NCI-H1105 (cell line): ENCODE data around the gene THADA.
"Not testable (repeated sequence)": the region's sequence is repeated elsewhere in the genome, so short reads cannot be mapped to it uniquely, and the experiment has no call there.

Source experiments
- DNase-seq: peaks from one replicate; lab custom pipeline; 2025; lab: John Stamatoyannopoulos, UW

Gene THADA

DNA sequence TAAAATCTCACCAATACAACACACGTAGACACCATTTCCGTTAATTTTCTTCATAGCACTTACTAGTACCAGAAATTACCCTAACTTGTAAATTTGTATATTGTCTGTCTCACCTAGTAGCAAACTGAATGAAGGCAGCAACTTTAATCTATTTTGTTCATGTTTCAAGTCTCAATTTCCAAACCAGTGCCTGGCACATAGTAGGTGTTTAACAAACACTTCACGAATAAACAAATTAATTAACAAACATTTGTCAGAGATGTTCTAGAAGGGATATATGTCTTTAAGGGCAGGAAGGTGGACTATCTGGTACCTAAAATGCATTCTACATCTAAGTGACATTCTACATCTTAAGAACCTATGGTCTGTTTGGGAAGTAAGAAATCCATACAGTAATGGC is 963 bp downstream of the THADA start:
- DNase-seq = no peak

DNA sequence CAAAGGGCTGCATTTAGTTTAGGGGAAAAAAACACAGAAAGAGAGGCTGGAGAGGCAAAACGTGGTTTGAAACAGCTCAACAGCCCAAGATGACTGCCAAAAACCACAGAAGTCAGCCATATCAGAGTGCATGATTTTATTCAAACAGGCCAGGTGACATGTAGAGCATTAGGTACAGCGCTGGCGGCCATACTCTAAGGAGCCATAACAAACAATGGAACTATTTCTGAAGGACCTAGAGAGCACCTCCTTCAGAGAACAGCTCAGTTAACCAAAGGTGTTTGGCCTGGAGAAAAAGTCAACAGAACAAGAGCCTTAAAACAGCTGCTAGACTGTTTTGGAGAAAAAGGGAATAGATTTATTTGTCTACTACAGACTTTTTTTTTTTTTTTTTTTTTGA is 2.6 kb downstream of the THADA start:
- no peak for DNase-seq

DNA sequence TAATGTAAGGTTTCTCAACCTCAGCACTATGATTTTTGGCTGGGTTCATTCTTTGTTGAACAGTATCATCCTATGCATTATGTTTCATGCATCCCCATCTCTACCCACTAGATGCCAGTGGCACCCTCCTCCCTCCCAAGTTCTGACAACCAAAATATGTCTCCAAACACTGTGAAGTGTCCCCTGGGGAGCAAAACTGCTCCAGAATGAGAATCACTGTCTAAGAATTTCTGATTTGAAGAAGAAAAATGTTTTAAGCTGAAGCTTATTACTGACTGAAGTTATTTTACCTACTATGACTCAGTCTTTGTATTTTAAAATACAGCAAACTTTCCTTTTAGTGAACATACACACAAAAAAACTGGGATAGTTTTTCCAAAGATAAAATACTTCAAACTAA is 3.4 kb downstream of the THADA start:
- no peak for DNase-seq

DNA sequence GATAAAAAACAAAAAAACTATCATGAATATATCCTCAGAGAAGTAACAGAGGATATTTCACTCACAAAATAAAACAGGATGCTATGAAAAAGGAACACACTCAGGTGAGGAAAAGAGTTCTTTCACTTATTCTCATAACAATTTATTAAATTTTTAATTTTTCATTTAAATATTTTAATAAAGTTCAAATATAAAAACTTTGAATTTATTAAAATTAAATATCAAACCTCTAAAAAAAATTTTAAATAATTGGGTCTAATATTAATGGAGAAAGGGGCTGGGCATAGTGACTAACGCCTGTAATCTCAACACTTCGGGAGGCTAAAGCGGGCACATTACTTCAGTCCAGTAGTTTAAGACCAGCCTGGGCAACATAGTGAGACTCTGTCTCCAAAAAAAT is 10.1 kb downstream of the THADA start:
- DNase-seq = no peak

DNA sequence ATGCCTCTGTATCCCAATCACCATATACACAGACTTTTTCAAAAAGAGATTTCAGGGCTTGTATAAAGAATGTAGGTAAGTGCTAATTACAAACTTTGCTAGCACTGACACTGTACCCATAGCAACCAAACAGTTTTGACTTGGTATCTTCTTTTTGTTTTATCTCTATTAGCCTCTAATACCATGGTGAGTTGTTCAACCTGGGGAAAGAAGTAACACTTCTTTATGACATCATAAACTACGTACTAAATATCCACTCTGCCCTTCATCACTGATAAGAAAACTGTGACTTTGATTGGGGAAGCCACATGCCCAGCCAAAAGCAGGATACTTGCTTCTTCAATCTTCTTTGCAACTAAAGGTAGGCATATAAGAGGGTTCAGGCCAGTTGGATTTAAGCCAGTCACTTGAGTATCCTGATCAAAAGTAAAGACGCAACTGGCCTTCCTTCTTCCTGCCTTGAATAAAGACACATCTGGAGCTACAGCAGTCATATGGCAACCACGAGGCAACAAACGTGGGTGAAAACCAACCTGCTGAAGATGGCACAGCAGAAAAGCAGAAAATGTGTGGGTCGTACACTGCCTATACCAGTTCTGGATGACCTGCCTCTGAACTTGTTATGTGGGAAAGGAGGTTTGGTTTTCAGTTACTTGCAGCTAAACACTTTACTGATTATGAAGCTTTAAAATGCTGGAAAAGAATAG is 16.4 kb downstream of the THADA start:
- DNase-seq = no peak

DNA sequence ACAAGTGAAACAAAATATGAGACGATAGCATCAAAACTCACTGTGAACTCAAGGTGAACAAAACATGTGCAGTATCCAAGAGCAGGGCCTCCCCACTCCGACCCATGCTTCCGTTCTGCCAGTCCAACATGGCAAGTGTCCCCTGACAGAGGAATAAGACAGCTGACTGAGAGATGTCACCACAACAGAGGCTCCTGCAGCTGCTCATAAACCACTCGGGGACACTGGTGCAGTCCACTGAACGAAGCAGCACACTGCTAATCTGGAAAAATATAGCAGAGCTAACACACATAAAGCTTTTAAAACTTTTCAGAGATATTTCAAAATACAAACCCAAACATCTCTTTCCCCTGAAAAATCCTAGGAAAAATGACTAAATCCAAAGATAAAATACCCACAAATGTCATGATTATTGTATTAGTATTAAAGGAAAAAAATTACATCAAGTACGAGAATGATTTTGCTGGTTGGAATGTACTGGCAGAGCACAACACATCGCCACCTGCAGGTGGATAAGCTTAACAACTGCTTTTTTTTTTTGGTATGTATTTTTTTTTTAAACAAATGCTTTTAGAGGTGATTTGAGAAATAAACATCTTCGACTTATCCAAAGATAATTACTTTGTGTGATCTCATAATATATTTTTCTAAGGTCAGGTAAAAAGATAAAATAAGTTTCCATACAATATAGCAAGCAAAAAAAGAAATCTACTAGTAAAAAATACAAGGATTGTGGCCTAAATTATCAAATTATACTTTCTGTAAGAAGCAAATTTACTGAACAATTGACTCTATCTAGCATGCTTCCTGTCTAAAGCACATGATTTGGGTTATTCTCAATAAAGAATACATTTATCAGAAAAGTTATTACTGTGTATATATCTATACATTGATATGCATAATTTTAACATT is 18.6 kb downstream of the THADA start:
- DNase-seq = peak; percentile 18

DNA sequence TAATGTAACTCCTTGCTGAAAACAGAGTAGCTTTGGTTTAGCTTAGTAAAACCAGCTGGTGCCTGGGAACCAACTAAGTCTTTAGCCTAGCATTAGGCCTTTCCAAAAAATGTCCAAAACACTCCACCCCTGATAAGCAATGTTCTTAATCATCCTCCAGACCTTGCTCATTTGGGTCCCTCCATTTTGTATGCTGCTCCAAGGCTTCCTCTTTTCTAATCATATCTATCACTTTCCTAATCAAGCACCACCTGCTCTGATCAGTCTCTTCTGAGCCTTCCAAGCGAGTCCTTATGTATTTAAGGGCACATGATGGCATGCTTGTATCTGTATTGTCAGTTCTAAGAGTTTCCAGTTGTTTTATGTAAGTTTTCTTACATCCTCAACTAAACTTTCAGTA is 23.6 kb downstream of the THADA start:
- no peak for DNase-seq

DNA sequence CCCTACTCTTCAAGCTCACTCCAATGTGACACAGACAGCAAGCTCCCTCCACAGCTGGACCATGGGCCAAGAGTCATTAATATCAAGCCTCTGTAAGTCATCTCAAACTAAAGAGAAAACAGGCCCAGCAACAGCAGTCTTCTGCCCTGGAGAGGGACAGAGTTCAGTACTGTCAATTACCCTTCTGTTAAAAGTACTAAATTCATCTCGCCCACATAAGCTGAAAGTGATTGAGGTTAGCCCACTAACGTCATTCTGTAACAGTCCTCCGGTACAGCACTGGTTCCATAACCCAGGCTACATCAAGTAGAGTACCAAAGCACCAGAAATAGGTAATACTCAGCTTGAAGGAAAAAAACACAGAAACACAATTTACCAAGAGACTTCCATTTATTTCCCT is 25.9 kb downstream of the THADA start:
- DNase-seq = no peak

DNA sequence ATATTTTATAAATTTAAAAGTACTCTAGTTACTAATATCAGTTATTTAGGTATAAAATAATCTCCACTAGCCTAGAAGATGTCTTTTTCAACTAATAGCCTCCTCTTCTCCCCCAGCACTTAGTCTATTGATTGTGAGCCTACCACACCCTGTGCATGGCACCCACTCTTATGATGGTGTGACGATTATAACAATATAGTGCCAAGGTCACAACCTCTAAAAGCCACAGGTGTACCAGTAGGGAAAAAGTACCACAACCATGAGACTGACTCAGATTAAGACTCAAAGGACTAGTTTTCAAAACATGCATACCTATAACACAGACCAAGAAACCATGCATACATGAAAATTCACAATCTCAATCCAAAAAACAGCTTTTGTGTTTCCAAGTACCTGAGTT is 27.6 kb downstream of the THADA start:
- DNase-seq = no peak

DNA sequence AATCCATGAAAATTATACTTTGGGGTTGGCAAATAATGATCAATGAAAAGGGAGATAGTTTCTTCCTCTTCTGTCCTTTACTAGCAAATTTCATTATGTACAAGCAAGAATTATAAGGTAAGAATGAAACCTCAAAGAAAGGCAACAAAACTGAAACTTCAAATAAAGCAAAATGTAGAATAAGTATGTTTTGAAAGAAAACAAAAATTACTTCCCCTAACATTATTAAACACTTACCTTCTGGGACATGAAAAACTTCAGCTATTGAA is 29.4 kb downstream of the THADA start:
- no peak for DNase-seq

DNA sequence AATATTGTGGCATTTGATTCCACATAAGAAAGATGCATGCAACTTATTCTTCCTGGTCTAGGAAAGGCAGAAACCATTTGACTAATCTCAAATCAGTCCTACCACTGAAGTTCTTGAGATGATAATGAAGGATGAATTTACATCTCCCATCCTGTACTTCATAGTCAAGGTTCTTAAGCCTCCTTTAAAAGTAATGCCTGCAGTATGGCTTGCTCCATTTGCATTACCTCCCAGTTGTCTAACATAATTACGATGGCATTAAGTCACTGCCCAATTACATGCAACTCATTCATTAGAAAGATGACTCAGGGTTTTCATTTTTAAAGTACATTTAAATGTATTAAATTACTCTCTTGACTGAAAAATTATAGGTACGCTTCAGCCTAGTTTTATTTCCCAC is 32.2 kb downstream of the THADA start:
- no peak for DNase-seq

DNA sequence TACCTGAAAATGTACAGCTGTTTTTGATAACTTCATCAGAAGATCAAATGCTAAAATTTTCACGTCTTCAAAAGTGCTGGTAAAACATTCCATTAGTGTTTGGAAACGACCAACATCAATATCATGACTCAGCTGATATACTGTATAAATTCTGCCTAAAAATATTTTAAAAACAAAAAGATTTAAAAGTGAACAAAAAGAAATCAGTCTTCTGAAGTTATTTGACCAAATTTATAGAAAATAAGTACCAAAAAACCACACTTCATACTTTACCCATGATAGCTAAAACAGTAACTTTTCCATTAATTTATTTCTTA is 35.6 kb downstream of the THADA start:
- DNase-seq = no peak

DNA sequence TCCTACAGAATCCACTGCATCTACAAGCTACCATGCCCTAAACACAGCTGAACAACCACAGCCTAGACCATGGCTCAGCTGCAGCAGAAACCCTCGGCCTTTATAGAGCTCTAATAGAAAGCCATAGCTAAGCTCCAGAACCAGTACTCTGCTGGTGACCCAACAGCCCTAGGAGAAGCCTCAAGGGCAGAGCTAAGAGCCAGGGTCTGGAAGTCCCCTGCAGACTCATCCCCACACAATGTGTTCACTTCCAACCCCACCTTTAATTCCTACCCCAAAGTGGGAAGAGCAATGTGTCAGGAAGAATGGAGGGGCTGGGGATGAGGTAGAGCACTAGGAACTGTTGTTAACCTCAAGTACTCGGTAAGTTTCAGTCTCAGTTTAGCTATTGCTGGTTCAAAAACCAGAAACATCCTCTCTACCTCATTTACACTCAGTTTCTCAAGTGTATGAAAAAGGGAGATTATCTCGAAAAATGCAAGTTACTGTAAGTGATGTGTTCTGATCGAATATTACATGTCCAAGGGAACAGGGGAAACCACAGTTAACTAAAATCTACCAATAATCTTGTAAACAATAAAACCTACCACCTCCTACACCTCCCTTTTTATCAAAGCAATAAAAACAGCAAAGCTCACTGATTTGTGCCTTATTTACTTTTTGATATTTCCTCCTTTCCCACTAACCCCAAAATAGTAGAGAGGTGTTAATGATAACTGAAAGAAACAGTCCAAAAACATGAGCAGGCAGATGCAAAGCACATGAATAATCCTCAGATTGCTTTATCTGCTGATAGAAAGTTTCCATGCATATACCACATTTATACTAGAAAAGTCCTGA is 36.2 kb downstream of the THADA start:
- no peak for DNase-seq

DNA sequence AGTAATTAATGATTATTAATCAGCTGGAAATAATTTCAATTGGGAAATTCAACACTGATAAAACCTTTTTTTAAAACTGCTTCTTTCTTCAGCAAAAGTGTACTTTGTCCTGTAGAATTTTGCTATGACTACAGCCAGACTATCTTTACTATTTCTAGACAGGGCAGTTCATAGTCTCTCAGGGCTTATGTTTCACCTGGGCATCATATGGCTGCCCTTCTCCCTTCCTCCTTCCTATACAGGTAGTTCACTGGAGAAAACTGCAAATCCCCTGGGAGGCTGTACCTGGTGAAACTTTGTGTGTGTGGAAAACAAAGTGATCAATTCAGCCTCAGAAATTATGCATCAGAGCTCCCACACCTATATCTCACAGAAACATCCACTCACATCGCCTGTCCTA is 38.6 kb downstream of the THADA start:
- DNase-seq = no peak

DNA sequence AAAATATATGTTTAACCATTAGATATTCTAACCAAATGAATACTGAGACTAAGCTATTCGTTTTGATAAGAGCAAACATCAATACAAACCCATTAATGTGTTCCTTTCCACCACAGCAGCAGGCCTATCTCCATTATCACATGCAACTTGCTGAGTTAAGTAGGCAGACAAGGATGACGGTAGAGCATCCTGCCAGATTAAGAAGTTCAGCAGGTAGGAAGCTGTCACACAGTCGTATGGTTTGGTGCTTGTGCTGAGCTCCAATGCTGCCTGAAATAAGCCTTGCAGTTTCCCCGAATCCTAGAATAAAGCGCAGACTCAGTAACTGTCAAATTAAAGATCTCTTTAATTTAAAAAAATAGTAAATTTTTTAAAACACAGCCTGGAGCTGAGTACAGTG is 39.6 kb downstream of the THADA start:
- no peak for DNase-seq

DNA sequence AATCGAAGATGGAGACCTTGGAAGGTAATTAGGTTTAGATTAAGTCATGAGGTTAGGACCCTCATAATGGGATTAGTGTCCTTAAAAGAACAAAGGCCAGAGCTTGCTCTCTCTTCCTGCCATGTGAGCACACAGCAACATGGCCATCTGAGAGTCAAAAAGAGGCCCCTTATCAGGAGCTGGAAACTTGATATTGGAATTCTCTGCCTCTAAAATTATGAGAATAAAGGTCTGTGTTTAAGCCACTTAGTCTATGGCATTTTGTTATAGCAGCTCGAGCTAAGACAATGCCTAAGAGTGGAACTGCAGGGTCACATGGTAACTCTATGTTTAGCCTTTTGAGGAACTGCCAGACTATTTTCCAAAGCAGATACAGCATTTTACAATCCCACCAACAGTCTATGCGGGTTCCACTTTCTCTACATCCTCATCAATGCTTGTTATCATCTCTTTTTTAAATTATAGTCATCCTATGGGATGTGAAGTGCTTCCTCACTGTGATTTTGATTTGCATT is 42.4 kb downstream of the THADA start:
- no peak for DNase-seq

DNA sequence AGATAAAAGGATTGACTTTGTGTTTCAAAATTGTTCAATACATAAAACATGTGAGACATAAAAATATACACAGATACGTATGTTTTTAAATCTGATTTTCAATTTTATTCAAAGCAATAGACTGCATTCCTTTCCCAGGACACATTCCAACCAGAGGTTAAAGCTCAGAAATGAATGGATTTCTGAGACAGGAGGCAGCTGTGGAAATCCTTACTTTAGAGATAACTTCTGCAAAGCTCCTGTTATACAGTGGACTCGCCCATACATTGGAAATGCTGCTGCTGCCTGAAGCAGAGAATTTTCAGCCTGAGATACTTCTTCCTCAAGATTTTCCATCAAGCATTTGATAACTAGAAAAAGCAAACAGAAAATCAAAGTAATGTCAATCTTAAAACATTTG is 43.8 kb downstream of the THADA start:
- no peak for DNase-seq

DNA sequence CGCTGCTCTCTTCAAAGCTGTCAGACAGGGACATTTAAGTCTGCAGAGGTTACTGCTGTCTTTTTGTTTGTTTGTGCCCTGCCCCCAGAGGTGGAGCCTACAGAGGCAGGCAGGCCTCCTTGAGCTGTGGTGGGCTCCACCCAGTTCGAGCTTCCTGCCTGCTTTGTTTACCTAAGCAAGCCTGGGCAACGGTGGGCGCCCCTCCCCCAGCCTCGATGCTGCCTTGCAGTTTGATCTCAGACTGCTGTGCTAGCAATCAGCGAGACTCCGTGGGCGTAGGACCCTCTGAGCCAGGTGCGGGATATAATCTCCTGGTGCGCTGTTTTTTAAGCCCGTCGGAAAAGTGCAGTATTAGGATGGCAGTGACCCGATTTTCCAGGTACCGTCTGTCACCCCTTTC is 47.5 kb downstream of the THADA start:
- DNase-seq = not testable (repeated sequence)

DNA sequence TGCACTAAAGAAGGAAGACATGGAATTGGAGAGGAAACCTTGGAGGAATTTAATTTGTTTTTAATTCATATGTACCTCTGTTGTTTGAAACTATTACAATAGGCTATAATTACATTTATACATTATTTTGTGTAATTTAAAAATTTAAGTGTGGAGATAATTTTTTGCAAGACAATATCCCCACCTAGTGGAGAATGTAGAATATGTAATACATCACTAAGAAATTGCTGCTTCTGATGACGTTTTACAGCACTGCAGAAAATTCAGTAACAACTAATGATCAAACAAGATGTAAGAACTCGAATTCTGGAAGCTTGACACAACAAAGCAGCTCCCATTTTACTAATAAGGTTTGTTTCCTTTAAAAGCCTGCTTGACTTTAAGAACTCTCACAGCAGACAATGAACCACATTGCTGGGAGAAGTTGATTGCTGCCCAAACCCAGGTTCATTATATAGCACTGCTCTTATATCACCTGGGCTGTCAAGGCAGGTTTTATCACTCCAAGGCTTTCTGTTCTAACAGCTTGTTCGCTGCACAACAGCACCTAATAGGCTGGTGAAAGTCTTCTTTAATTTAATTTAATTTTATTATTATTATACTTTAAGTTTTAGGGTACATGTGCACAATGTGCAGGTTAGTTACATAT is 53.4 kb downstream of the THADA start:
- peak; percentile 7 for DNase-seq

DNA sequence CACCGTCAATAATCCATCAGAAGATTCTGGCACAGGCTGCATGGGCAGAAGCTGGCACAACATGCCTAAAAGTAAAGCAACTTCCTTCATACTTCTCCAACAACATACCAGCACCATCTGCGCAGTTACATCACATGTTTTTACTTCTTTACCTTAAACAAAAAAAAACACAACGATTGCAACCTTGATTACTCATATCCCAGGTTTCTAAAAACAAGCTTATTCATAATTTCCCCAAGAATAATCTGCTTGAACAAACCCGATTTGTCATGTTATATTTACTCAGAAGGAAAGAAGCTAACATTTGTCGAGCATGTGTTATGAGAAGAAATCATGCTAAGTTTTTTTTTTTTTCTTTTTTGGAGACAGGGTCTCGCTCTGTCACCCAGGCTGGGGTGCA is 54.7 kb downstream of the THADA start:
- no peak for DNase-seq

DNA sequence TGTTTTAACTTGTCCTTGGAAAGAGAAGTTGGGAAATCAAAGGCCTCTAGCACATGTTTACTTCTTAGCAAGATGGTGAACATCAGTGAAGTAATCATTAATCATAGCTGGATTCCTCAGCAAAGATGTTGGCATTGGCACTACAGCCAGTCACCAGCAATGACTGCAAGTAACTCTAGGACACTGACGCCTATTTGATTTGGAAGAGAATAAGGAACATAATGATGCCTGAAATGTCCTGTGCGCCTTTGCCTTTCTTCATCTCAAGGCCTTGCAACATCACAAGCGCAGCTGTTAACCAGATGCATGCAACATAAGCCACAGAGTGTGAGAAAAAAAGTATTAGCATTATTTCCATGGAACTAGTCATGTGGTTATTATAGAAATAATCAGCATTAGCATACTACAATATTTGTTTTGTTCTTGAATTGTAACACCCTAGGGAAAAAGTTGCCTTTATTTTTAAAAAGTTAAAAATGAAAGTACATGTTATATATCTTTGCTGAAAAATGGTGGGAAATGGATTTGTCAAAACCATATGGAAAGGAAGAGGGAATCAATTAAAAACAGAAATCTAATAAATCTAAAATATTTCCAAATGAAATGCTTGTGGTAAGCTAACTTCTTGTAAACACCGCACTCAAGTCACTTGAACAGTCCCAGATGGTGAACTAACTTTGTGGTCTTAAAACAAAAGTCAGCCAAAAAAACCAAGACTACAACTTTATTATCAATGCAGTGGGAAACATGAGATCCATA is 55.6 kb downstream of the THADA start:
- no peak for DNase-seq

DNA sequence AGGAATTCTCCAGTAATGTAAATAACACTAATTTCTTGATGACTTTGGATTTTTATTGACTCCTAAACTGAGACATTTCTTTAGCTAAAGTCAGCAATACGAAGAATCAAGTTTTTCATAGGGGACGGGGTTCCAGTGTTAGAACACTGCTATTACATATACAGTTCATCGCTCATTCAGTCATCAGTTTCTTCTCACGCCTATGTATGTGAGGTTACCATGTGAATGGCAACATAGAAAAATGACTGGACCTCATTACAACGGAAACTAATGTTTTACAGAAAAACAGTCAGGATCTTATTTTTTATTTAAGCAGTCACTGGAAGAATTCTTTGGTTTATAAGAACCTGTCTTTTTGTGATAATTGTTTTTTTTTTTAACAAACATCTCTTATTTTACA is 56.4 kb downstream of the THADA start:
- no peak for DNase-seq
